ENCODE data around the gene WIPF3.

WIPF3 gene

GRCh38 chr7:29852457-29852856 lies 46.1 kb downstream of the WIPF3 start:
- no peak for DNase-seq

DNA sequence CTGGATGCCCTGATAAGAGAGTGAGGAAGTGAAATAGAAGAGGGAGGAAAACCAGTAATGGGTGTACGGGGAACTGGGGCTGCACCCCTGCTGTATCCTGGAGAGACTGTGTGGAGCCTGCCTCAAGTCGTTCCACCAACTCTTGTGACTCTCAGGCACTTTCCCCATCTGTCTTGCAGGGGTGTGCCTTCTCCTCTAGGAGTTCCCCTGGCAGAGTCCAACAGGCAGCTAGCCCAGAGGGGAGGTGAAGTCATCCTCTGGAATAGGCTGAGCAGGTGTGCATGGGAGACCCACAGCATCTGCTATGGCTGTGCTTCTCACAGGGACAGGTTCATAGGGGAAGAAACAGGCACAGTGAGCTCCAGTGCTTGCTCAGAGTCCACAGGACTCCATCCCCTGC lies 46.8 kb downstream of the WIPF3 start:
- DNase-seq = no peak

- no peak for DNase-seq
Observed at GRCh38 chr7:29853789-29854188, 47.5 kb downstream of the WIPF3 start.

GRCh38 chr7:29854257-29854938 lies 48.1 kb downstream of the WIPF3 start:
- DNase-seq = no peak

DNA sequence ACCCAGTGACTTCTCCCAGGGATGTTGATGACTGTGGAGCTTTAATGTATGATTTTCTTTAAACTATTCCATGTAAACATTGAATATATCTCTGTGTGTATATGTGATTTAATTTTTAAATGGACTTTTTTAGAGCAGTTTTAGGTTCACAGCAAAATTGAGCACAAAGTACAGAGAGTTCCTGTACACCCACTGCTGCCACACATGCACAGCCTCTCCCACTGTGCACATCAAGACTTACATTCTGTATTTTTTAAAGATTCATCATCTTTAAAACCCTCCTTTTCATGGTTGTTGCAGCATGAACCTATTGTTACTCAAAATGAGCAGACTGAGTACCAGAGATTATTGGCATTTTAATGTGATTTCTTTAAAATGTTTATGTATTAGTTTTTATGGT lies 51.3 kb downstream of the WIPF3 start:
- DNase-seq = no peak

DNA sequence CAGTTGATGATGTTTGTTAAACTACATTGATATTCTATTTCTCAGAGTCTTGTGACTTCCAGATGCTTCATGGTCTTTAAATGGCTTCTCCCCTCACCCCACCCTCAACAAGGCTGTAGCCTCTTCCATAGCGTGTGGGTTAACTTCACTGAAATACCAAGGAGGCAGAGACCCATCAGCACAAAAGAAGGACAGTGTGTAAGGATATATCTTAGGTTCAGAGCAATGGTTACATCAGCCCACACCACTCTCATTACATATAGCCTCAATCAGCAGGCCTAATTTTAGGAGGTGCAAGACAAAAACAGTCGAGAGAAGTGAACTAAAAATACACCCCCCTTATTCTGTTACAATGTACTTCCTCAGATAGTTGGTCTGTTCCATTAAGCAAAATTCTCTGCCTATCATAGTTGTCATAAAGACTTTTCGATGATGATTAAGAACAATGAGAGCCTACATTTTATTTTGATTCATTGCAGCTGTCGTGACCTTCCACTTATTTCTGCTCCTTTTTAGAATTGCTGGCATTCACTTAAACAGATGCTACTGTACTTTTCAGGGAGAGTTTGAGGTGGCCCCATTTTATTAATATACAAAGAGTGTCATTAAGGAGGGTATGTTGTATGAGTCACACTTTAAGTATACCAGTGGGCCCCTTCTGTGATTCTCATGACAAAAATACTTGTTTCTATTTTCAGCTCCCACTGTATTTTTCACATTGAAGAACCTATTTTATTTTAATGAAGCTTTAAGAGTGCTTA lies 52.1 kb downstream of the WIPF3 start:
- no peak for DNase-seq

- no peak for DNase-seq
Observed at GRCh38 chr7:29859104-29859503, 52.8 kb downstream of the WIPF3 start.

- DNase-seq = no peak
Observed at GRCh38 chr7:29859524-29860185, 53.3 kb downstream of the WIPF3 start.

- no peak for DNase-seq
Observed at GRCh38 chr7:29860186-29860585, 53.9 kb downstream of the WIPF3 start.

DNA sequence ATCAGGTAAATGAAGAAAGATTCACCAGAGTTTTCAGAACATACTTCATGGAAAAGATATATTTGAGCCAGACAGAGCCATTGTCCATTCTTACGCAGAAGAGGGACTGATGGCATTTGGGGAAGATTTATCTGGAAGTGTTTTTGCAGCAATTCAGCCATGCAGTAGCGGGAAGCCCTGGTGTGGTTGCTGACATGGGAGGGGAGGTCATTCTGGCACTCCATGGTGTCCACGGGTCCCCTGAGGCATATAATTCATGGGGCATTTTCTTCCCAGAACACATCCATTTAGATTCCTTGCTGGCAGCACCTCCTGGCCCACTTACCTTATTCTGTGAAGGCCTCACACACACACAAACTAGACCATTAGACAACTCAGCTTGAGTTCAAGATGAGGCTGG lies 55.6 kb downstream of the WIPF3 start:
- DNase-seq = no peak

DNA sequence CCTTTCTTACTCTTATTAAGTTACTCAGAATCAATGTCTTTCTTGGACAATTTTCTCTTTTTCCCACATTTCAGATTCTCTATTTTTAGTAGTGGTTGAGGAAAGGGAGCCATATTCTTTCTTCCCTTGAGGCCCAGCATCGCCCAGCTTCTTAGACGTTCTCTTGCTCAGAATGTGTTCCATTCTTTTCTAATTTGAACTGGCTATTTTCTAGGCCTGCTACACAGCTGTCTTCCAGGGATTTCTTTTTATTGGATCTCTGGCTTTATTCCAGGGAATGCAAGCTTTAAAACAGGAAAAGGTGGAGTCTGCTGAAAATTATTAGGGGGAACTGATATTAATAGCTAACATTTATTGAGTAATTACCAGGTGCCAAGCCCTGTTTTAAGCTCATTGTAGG lies 58.3 kb downstream of the WIPF3 start:
- no peak for DNase-seq

DNA sequence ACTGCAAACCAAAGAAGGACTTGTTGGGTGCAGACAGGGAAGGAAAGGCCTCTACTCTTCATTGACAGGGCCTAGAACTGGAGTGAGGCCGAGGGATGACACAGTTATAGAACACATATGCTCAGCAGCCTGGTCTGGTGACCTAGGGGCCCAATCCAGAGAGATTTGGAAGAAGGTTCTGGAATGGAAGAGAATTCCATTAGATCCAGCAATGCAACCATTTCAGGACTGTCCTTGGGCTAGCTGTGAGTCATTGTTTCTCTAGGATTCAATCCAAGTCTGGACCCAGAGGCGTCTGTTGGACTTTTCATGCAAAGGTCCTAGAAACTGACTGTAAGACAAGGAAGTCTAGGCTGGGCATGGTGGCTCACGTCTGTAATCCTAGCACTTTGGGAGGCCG lies 59.2 kb downstream of the WIPF3 start:
- no peak for DNase-seq

DNA sequence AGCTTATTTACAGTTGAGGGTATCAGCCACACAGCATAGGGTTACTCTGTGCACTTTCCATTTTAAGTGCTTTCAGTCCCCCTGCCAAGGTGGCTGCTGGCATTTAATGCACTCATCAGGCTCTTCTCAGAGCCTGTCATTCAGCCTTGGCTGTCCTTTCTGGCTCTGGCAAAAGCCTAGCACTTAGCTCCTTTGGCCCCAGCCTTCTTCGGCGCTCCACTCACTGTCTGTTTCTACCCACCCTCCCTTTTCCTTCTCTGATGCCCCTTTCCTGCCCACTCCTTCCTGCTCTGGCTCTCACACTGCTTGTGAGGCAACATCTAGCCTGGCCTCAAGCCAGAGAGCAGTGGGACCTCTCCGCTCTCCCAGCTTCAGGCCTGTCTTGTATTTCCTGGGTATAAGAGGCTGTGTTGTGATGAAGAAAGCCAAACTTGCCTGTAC lies 60.2 kb downstream of the WIPF3 start:
- DNase-seq = no peak

DNA sequence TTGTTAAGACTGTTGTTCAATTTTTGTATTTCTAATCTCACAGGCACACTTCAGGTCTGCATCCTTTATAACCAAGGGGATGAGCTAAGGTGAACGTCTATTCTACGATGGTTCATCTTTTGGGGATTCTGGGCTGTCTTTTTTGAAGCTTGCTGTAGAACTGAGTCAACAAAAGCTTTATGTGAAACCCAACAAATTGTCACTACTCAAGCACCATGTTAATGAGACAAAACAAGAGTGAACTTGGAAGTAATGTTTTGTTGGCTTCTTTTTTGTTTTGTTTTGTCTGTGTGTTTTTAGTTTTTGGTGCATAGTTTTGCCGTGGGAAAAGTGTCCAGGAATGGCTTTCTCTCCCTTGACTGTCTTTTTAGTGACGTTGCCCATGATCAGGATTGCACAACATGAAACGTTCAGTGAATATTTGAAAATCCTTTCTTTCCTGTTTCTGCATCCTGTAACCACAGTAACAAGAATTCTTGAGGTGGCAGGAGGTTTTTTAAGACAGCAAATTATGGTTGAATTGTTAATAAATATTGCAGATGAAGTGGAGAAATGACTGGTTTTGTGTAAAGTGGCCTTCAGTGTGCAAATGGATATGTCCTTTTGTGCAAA lies 65.6 kb downstream of the WIPF3 start:
- DNase-seq = no peak

GRCh38 chr7:29873644-29874294 lies 67.5 kb downstream of the WIPF3 start:
- no peak for DNase-seq

- no peak for DNase-seq
Observed at GRCh38 chr7:29875741-29876140, 69.4 kb downstream of the WIPF3 start.

GRCh38 chr7:29877196-29877595 lies 70.9 kb downstream of the WIPF3 start:
- DNase-seq = no peak

- DNase-seq = no peak
Observed at GRCh38 chr7:29878081-29878688, 71.9 kb downstream of the WIPF3 start.

DNA sequence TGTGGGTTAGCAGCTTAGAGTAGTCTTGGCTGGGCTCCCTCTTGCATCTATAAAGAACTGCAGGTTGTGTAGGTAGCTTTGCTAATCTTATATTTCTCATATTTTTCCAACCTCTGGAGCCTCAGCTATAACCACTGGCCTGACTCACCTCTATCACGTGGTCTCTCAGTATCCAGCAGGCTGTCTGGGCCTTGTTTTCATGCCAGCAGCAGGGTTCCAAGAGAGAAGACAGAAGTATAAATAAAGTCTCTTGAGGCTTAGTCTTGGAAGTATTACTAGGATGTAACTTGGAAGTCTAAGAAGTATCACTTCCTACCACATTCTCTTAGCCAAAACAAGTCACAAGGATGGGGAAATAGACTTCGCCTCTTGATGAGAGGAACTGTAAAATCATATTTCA lies 73.3 kb downstream of the WIPF3 start:
- no peak for DNase-seq

DNA sequence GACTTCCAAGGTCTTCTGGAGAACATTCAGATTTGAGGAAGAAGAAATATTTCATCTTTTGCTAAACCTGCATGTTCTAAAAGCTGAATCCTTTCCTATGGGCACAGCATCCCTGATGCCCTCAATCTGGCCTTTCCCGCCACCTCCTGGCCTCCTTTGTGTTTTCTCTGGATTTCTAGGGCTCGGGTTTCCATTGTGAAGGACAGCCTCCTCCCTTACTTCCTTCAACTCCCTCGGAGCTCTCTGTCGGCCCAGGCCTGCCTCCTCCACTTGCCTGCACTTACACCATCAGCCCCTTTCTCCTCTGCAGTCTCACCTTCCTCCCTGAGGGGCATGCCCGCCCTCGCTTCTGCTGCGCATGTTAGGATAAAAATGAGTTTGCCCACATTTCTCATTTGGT lies 75.4 kb downstream of the WIPF3 start:
- no peak for DNase-seq

GRCh38 chr7:29882481-29882880 lies 76.2 kb downstream of the WIPF3 start:
- no peak for DNase-seq
